Bone marrow (tissue), 2 donors: ENCODE measurements around the gene ATF3.
"Not testable (repeated sequence)": the region's sequence is repeated elsewhere in the genome, so short reads cannot be mapped to it uniquely, and the experiment has no call there.

Experiments
- DNase-seq, 2 donors: peaks; one replicate each; lab custom pipeline; 2025; lab: John Stamatoyannopoulos, UW

The ATF3 gene

GRCh38 chr1:212628046-212628445 is 19.5 kb downstream of the ATF3 start:
- no peak for DNase-seq

- DNase-seq: no peak
Observed at GRCh38 chr1:212628813-212629415, 20.4 kb downstream of the ATF3 start.

GRCh38 chr1:212629450-212630157 is 21.0 kb downstream of the ATF3 start:
- no peak for DNase-seq

DNA sequence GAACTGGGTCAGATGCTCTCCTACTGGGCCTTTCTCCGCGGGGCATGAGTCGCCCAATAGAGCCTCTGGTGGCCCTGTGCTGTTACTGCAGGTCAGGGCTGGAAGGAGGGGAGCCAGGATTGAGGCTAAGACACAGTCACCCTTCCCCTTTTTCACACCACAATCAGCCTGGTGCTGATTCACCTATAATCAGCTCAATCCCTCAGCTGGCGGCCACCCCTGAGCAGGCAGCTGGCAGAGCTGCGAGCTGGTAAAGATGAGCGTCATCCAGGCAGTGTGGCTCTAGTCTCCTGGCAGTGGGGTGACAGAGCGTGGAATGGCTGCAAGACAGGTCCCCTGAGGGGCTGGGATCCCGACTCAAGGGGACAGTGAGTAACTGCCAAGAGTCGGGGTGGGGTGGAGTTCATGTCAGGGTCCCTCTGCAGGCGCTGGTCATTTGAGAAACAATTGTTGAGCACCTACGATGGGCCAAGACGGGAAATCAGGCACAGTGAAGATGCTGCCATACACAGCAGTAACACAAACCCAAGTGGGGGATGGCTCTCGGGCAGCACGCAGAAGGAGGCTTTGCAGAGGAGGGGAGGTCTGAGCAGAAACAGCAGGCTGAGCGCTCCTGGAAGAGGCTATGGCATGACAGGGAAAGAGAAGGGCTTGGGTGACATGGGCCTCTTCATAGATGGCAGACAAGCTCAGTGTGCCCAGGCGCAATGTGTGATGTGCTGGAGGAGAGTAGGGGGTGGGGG is 21.8 kb downstream of the ATF3 start:
- peak; percentile 40 to 96 for DNase-seq

DNA sequence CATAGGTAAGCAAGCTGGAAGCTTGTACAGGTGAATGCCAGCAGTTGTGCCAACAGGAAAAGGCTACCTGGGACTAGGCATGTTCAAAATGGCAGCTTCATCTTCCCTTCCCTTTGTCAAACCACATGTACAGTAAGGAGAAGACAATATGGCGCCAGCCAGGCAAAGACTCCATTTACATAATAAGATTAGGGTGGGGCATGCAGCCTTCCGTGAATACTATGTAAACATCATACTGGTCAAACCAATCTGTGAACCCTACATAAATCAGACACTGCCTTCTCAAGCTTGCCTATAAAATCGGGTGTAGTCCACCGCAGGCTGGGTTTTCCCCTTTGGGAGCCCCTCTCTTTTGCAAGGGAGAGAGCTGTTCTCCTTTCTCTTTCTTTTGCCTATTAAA is 24.6 kb downstream of the ATF3 start:
- no peak for DNase-seq

DNA sequence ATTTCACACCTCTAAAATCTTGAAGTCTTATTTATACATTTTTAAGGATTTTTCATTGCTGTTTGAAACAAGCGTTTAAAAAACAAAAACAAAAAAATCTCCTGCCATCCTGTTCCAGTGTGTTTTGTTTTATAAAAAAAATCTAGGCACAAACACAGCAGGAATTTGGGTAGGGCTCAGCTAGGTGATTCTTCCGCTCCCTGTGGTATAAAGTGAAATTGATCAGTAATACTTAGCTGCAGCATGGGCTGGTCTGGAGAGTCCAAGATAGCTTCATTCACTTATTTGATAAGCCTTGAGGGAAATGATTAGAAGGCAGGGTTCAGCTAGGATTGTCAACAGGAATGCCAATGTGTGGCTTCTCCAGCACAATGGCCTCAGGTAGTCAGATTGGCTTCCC is 25.7 kb downstream of the ATF3 start:
- DNase-seq: no peak

- DNase-seq: peak in 1 of 2 donors; percentile 79
Observed at GRCh38 chr1:212635141-212635631, 26.6 kb downstream of the ATF3 start.

GRCh38 chr1:212637902-212638301 is 29.3 kb downstream of the ATF3 start:
- DNase-seq: no peak

DNA sequence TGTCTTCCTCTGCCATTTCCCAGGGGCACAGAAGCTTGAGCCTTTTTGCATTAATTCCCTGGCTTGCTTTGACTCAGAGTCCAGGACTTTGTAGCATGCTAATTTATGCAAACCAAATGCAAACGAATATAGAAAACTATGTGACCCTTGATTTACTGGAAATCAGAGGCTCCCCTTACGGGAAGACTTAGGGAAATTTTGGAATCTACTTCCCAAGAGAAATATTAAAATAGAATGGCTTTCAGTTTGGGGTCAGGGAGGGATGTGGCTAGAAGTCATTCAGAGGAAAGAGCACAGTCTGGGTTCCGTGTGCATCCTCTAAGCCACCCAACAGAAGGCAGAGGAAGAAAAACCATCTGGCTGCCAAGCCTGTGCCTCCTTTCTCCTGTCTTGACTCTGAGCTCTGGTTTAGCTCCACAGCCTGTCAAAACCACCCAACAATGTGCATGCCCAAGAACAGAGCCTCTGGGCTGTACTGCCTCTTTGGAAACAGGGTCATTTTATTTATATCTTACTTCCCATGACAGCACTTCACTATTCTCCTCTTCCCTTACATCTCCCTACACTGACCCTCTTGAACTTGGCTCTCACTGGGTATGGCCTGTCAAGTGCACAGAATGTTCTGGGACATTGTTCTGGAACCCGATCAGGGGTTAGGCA is 30.1 kb downstream of the ATF3 start:
- DNase-seq: peak in 1 of 2 donors; percentile 67

GRCh38 chr1:212639524-212639923 is 31.0 kb downstream of the ATF3 start:
- DNase-seq: not testable (repeated sequence)

DNA sequence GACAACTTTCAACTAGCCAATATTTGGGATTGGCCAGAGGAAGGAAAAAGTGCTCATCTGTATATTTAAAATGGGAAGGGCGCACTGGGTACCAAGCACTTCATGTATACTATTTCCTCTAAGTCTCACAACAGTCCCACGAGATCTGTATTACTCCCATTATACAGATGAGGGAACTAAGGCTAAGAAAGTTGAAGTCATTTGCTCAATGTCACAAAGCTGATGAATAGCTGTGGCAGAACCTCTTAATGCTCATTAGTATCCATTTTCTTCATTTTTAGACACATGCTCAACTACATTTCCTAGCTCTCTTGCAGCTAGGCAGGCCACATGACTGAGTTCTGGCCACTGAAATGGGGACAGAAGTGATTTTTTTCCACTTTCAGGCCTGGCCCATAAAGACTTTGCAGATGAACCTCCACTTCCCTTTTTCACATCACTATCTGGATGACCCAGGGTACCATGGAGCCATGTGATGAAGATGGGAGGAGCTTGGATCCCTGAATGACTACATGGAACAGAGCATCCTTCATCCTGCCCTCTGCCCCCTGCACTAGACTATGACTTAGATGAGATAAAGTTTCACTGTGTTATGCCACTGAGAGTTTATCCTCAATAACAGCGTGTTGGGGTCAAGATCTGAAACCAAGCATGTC is 31.8 kb downstream of the ATF3 start:
- DNase-seq: no peak

DNA sequence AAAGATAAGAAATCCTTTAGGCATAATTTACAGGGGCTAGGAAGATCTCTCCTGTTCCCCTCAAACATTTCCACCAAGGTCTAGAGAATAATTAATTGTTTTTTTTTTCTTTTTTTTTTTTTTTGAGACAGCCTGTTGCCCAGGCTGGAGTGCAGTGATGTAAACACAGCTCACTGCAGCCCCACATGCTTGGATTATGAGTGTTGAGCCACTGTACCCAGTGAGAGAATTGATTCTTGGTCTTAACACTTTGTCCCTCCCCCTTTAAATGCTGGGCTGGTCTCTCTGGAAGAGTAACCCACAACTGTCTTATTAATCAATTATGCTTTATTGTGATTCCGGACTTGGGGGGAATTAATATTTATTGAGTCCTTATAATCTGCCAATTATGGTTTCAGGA is 33.4 kb downstream of the ATF3 start:
- DNase-seq: no peak

DNA sequence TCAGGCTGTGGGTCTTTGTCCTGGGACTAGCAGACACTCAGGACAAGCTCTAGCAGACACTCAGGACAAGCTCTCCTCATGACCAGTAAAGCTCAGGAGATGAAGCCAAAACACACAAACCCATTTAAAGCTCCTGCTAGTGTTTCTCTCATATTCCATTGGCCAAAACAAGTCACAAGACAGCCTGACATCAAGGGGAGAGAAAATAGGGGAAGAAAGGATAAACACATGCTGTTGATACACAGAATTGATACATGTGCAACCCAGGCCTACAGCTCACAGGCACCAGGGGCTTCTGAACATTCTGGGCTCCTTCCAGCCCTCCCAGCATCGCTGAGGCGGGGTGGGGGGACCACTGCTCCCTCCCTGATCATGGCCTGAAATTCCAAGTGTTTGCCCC is 35.3 kb downstream of the ATF3 start:
- DNase-seq: no peak

DNA sequence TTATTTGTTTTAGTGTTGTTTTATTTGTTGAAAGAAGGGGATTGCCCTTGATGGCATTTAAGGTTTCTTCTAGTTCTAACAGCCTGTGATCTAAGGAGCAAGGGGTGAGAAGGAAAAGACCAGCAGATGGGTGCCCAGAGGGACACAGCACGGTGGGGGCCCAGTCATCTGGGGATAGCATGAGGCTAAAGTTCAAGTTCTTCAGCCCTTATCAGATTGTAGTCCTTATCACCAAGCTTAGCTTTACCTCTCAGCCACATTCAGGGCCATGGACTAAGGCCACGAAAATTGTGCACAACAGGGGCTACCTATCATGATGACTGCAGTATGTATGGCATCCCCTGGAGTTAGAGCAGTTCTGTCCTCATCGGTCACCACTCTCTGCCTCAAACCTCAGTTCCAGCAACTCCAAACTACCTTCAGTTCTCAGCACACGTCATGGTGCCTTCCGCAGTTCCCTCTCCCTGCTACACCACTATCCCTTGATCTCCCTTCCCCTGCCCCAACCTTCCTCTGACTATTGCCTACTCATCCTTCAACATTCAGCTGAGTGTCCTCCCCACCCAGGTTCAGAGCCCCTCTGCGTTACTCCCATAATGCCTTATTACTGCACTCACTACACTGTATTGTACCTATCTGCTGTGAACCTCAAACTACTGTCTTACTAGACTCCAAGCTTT is 36.4 kb downstream of the ATF3 start:
- DNase-seq: no peak

GRCh38 chr1:212645546-212646543 is 37.3 kb downstream of the ATF3 start:
- no peak for DNase-seq

- no peak for DNase-seq
Observed at GRCh38 chr1:212646588-212646987, 38.0 kb downstream of the ATF3 start.

GRCh38 chr1:212647004-212647403 is 38.4 kb downstream of the ATF3 start:
- no peak for DNase-seq

GRCh38 chr1:212648431-212648830 is 39.9 kb downstream of the ATF3 start:
- no peak for DNase-seq

GRCh38 chr1:212649020-212649419 is 40.5 kb downstream of the ATF3 start:
- DNase-seq: no peak

GRCh38 chr1:212650228-212650627 is 41.7 kb downstream of the ATF3 start:
- DNase-seq: no peak
